ENCODE results near the gene DNPH1.

DNPH1 gene

GRCh38 chr6:43180058-43180457, 49.2 kb downstream of the DNPH1 start:
- no peak for DNase-seq (ENCODE audit: low read depth)
- no peak overlapping the region for H3K4me3 ChIP-seq (ENCODE audit: control insufficient read depth, low read depth, low read length)
- TF ChIP-seq CTCF (IDR thresholded peaks at IDR 0.05; ENCODE audit: control insufficient read depth, insufficient read depth, low read depth, low read length, missing control alignments) = no peak

GRCh38 chr6:43178951-43179830, 50.1 kb downstream of the DNPH1 start:
- TF ChIP-seq CTCF (IDR thresholded peaks at IDR 0.05; ENCODE audit: control insufficient read depth, insufficient read depth, low read depth, low read length, missing control alignments) = no peak
- no peak for DNase-seq (ENCODE audit: low read depth)
- no peak overlapping the region for H3K4me3 ChIP-seq (ENCODE audit: control insufficient read depth, low read depth, low read length)

GRCh38 chr6:43178150-43178549, 51.1 kb downstream of the DNPH1 start:
- no peak for TF ChIP-seq CTCF (IDR thresholded peaks at IDR 0.05; ENCODE audit: control insufficient read depth, insufficient read depth, low read depth, low read length, missing control alignments)
- no peak for DNase-seq (ENCODE audit: low read depth)

GRCh38 chr6:43176423-43176786, 52.9 kb downstream of the DNPH1 start:
- no peak for DNase-seq (ENCODE audit: low read depth)
- no peak overlapping the region for H3K4me3 ChIP-seq (ENCODE audit: control insufficient read depth, low read depth, low read length)
- no peak for TF ChIP-seq CTCF (IDR thresholded peaks at IDR 0.05; ENCODE audit: control insufficient read depth, insufficient read depth, low read depth, low read length, missing control alignments)

More at GRCh38 chr6:43178150-43178549, 51.1 kb downstream of the DNPH1 start:
- H3K4me3 ChIP-seq (ENCODE audit: control insufficient read depth, low read depth, low read length) = no peak overlapping the region

- DNase-seq (ENCODE audit: low read depth) = no peak
- TF ChIP-seq CTCF (IDR thresholded peaks at IDR 0.05; ENCODE audit: control insufficient read depth, insufficient read depth, low read depth, low read length, missing control alignments) = no peak
- H3K4me3 ChIP-seq (ENCODE audit: control insufficient read depth, low read depth, low read length) = no peak overlapping the region
Observed at GRCh38 chr6:43175676-43176422, 53.4 kb downstream of the DNPH1 start.

All from AG09309 (cell line).